Measurements from ENCODE around the gene CAMK2N2.

The CAMK2N2 gene

GRCh38 chr3:184291738-184292445 is 30.5 kb upstream of the CAMK2N2 start:
- Histone ChIP-seq H3K27ac (ENCODE audit: low read length) (no peak overlapping the region), H3K36me3 (ENCODE audit: control insufficient read depth in 1 of 2, insufficient read depth in 2 of 2, low read length in 2 of 2) (no peaks in the 10 kb centered on the region), H3K4me3 (ENCODE audit: low read depth in 1 of 2, low read length in 2 of 2) (no peak overlapping the region)

GRCh38 chr3:184291044-184291737 is 29.8 kb upstream of the CAMK2N2 start:
- H3K36me3 ChIP-seq (ENCODE audit: control insufficient read depth in 1 of 2, insufficient read depth in 2 of 2, low read length in 2 of 2), result no peaks in the 10 kb centered on the region
- no peaks in the 10 kb centered on the region for H3K4me1 ChIP-seq (ENCODE audit: control insufficient read depth in 1 of 2, insufficient read depth in 2 of 2, low read length in 2 of 2)
- H3K4me3 ChIP-seq (ENCODE audit: low read depth in 1 of 2, low read length in 2 of 2), result no peak overlapping the region
- H3K27ac ChIP-seq (ENCODE audit: low read length), result no peak overlapping the region
- no peaks in the 10 kb centered on the region for H3K27me3 ChIP-seq (ENCODE audit: low read depth, low read length)
- H3K9me3 ChIP-seq (ENCODE audit: control insufficient read depth in 1 of 2, low read length in 2 of 2), result no peaks in the 10 kb centered on the region

More at GRCh38 chr3:184291738-184292445, 30.5 kb upstream of the CAMK2N2 start:
- H3K9me3 ChIP-seq (ENCODE audit: control insufficient read depth in 1 of 2, low read length in 2 of 2), result no peaks in the 10 kb centered on the region
- no peaks in the 10 kb centered on the region for H3K27me3 ChIP-seq (ENCODE audit: low read depth, low read length)
- H3K4me1 ChIP-seq (ENCODE audit: control insufficient read depth in 1 of 2, insufficient read depth in 2 of 2, low read length in 2 of 2), result no peaks in the 10 kb centered on the region

- H3K9me3 ChIP-seq (ENCODE audit: control insufficient read depth in 1 of 2, low read length in 2 of 2), result no peaks in the 10 kb centered on the region
- no peaks in the 10 kb centered on the region for H3K4me1 ChIP-seq (ENCODE audit: control insufficient read depth in 1 of 2, insufficient read depth in 2 of 2, low read length in 2 of 2)
- H3K4me3 ChIP-seq (ENCODE audit: low read depth in 1 of 2, low read length in 2 of 2), result no peak overlapping the region
- H3K27me3 ChIP-seq (ENCODE audit: low read depth, low read length), result no peaks in the 10 kb centered on the region
- H3K36me3 ChIP-seq (ENCODE audit: control insufficient read depth in 1 of 2, insufficient read depth in 2 of 2, low read length in 2 of 2), result no peaks in the 10 kb centered on the region
- no peak overlapping the region for H3K27ac ChIP-seq (ENCODE audit: low read length)
These were observed 29.0 kb upstream of the CAMK2N2 start for GRCh38 chr3:184290331-184290730.

- H3K27me3 ChIP-seq (ENCODE audit: low read depth, low read length), result no peaks in the 10 kb centered on the region
- no peaks in the 10 kb centered on the region for H3K36me3 ChIP-seq (ENCODE audit: control insufficient read depth in 1 of 2, insufficient read depth in 2 of 2, low read length in 2 of 2)
- H3K27ac ChIP-seq (ENCODE audit: low read length), result no peak overlapping the region
- no peak overlapping the region for H3K4me3 ChIP-seq (ENCODE audit: low read depth in 1 of 2, low read length in 2 of 2)
- no peaks in the 10 kb centered on the region for H3K9me3 ChIP-seq (ENCODE audit: control insufficient read depth in 1 of 2, low read length in 2 of 2)
- H3K4me1 ChIP-seq (ENCODE audit: control insufficient read depth in 1 of 2, insufficient read depth in 2 of 2, low read length in 2 of 2), result no peaks in the 10 kb centered on the region
These were observed 28.1 kb upstream of the CAMK2N2 start for GRCh38 chr3:184289426-184289938.

- Histone ChIP-seq H3K36me3 (ENCODE audit: control insufficient read depth in 1 of 2, insufficient read depth in 2 of 2, low read length in 2 of 2) (no peaks in the 10 kb centered on the region), H3K4me3 (ENCODE audit: low read depth in 1 of 2, low read length in 2 of 2) (no peak overlapping the region), H3K9me3 (ENCODE audit: control insufficient read depth in 1 of 2, low read length in 2 of 2) (no peaks in the 10 kb centered on the region), H3K27ac (ENCODE audit: low read length) (no peak overlapping the region), H3K4me1 (ENCODE audit: control insufficient read depth in 1 of 2, insufficient read depth in 2 of 2, low read length in 2 of 2) (no peaks in the 10 kb centered on the region), H3K27me3 (ENCODE audit: low read depth, low read length) (no peaks in the 10 kb centered on the region)
These were observed 23.3 kb upstream of the CAMK2N2 start for GRCh38 chr3:184284696-184285095.

- Histone ChIP-seq H3K4me3 (ENCODE audit: low read depth in 1 of 2, low read length in 2 of 2) (no peak overlapping the region), H3K27ac (ENCODE audit: low read length) (no peak overlapping the region), H3K27me3 (ENCODE audit: low read depth, low read length) (no peaks in the 10 kb centered on the region), H3K36me3 (ENCODE audit: control insufficient read depth in 1 of 2, insufficient read depth in 2 of 2, low read length in 2 of 2) (no peaks in the 10 kb centered on the region), H3K4me1 (ENCODE audit: control insufficient read depth in 1 of 2, insufficient read depth in 2 of 2, low read length in 2 of 2) (no peaks in the 10 kb centered on the region), H3K9me3 (ENCODE audit: control insufficient read depth in 1 of 2, low read length in 2 of 2) (no peaks in the 10 kb centered on the region)
These were observed 22.3 kb upstream of the CAMK2N2 start for GRCh38 chr3:184283681-184284080.

- no peaks in the 10 kb centered on the region for H3K4me1 ChIP-seq (ENCODE audit: control insufficient read depth in 1 of 2, insufficient read depth in 2 of 2, low read length in 2 of 2)
These were observed 21.6 kb upstream of the CAMK2N2 start for GRCh38 chr3:184282941-184283340.

GRCh38 chr3:184277366-184277765 is 16.0 kb upstream of the CAMK2N2 start:
- Histone ChIP-seq H3K4me1 (ENCODE audit: control insufficient read depth in 1 of 2, insufficient read depth in 2 of 2, low read length in 2 of 2) (no peaks in the 10 kb centered on the region), H3K9me3 (ENCODE audit: control insufficient read depth in 1 of 2, low read length in 2 of 2) (no peaks in the 10 kb centered on the region), H3K27ac (ENCODE audit: low read length) (no peak overlapping the region), H3K36me3 (ENCODE audit: control insufficient read depth in 1 of 2, insufficient read depth in 2 of 2, low read length in 2 of 2) (no peaks in the 10 kb centered on the region), H3K4me3 (ENCODE audit: low read depth in 1 of 2, low read length in 2 of 2) (no peak overlapping the region), H3K27me3 (ENCODE audit: low read depth, low read length) (peaks cover 19% of the 10 kb centered on the region)

More at GRCh38 chr3:184282941-184283340, 21.6 kb upstream of the CAMK2N2 start:
- Histone ChIP-seq H3K36me3 (ENCODE audit: control insufficient read depth in 1 of 2, insufficient read depth in 2 of 2, low read length in 2 of 2) (no peaks in the 10 kb centered on the region), H3K27me3 (ENCODE audit: low read depth, low read length) (no peaks in the 10 kb centered on the region), H3K27ac (ENCODE audit: low read length) (no peak overlapping the region), H3K4me3 (ENCODE audit: low read depth in 1 of 2, low read length in 2 of 2) (no peak overlapping the region), H3K9me3 (ENCODE audit: control insufficient read depth in 1 of 2, low read length in 2 of 2) (no peaks in the 10 kb centered on the region)

- peaks cover 19% of the 10 kb centered on the region for H3K27me3 ChIP-seq (ENCODE audit: low read depth, low read length)
- no peaks in the 10 kb centered on the region for H3K36me3 ChIP-seq (ENCODE audit: control insufficient read depth in 1 of 2, insufficient read depth in 2 of 2, low read length in 2 of 2)
- no peak within 1 kb of the TSS for H3K27ac ChIP-seq (ENCODE audit: low read length)
- no peak within 1 kb of the TSS for H3K4me3 ChIP-seq (ENCODE audit: low read depth in 1 of 2, low read length in 2 of 2)
- no peaks in the 10 kb centered on the region for H3K4me1 ChIP-seq (ENCODE audit: control insufficient read depth in 1 of 2, insufficient read depth in 2 of 2, low read length in 2 of 2)
- no peaks in the 10 kb centered on the region for H3K9me3 ChIP-seq (ENCODE audit: control insufficient read depth in 1 of 2, low read length in 2 of 2)
These were observed 14.9 kb upstream of the CAMK2N2 start, which contains the start of gene ECE2 for GRCh38 chr3:184275961-184276910. ECE2 (plus strand) TSS chr3:184276022; CDS start chr3:184276154, 132 bp downstream.

- Histone ChIP-seq H3K27me3 (ENCODE audit: low read depth, low read length) (peaks cover 19% of the 10 kb centered on the region), H3K27ac (ENCODE audit: low read length) (no peak overlapping the region), H3K4me3 (ENCODE audit: low read depth in 1 of 2, low read length in 2 of 2) (no peak overlapping the region), H3K4me1 (ENCODE audit: control insufficient read depth in 1 of 2, insufficient read depth in 2 of 2, low read length in 2 of 2) (no peaks in the 10 kb centered on the region), H3K9me3 (ENCODE audit: control insufficient read depth in 1 of 2, low read length in 2 of 2) (no peaks in the 10 kb centered on the region), H3K36me3 (ENCODE audit: control insufficient read depth in 1 of 2, insufficient read depth in 2 of 2, low read length in 2 of 2) (no peaks in the 10 kb centered on the region)
These were observed 14.0 kb upstream of the CAMK2N2 start for GRCh38 chr3:184275381-184275701.

GRCh38 chr3:184272269-184272668 is 10.9 kb upstream of the CAMK2N2 start:
- Histone ChIP-seq H3K4me3 (ENCODE audit: low read depth in 1 of 2, low read length in 2 of 2) (no peak overlapping the region), H3K27me3 (ENCODE audit: low read depth, low read length) (peaks cover 19% of the 10 kb centered on the region), H3K9me3 (ENCODE audit: control insufficient read depth in 1 of 2, low read length in 2 of 2) (no peaks in the 10 kb centered on the region)

More at GRCh38 chr3:184272269-184272668, 10.9 kb upstream of the CAMK2N2 start:
- H3K4me1 ChIP-seq (ENCODE audit: control insufficient read depth in 1 of 2, insufficient read depth in 2 of 2, low read length in 2 of 2), result no peaks in the 10 kb centered on the region
- no peaks in the 10 kb centered on the region for H3K36me3 ChIP-seq (ENCODE audit: control insufficient read depth in 1 of 2, insufficient read depth in 2 of 2, low read length in 2 of 2)
- no peak overlapping the region for H3K27ac ChIP-seq (ENCODE audit: low read length)
